ENCODE results near the gene ARID4B. TPM values are rescaled to one million over a fixed set of nuclear protein-coding genes. Genes with fewer than 3 reads are reported as not detected.

Gene ARID4B
- total RNA-seq, 3 donors from 2014 or later, result 26.9 to 41.5 (median 36.4) TPM

GRCh38 chr1:235342471-235342870, 14.5 kb upstream of the ARID4B start:
- Mint-ChIP-seq H3K27me3 (ENCODE audit: low read depth) (no peaks in the 10 kb centered on the region), H3K4me1 (ENCODE audit: low read depth) (peaks cover 13% of the 10 kb centered on the region), H3K36me3 (ENCODE audit: insufficient read depth) (peaks cover 22% of the 10 kb centered on the region), H3K4me3 (no peak overlapping the region), H3K9me3 (no peaks in the 10 kb centered on the region)
- DNase-seq (no peak), ATAC-seq (no peak)

- Mint-ChIP-seq H3K4me1 (ENCODE audit: low read depth) (peaks cover 16% of the 10 kb centered on the region), H3K36me3 (ENCODE audit: insufficient read depth) (peaks cover 22% of the 10 kb centered on the region), H3K4me3 (no peak overlapping the region), H3K27me3 (ENCODE audit: low read depth) (no peaks in the 10 kb centered on the region), H3K9me3 (no peaks in the 10 kb centered on the region)
- no peak for DNase-seq
- no peak for ATAC-seq
Measured at GRCh38 chr1:235342039-235342438, 14.1 kb upstream of the ARID4B start.

GRCh38 chr1:235341334-235341733, 13.4 kb upstream of the ARID4B start:
- Mint-ChIP-seq H3K27me3 (ENCODE audit: low read depth) (no peaks in the 10 kb centered on the region), H3K36me3 (ENCODE audit: insufficient read depth) (peaks cover 23% of the 10 kb centered on the region), H3K9me3 (no peaks in the 10 kb centered on the region), H3K4me3 (no peak overlapping the region), H3K4me1 (ENCODE audit: low read depth) (peaks cover 21% of the 10 kb centered on the region)
- ATAC-seq (no peak), DNase-seq (no peak)

GRCh38 chr1:235339746-235340145, 11.8 kb upstream of the ARID4B start:
- Mint-ChIP-seq H3K36me3 (ENCODE audit: insufficient read depth) (peaks cover 17% of the 10 kb centered on the region), H3K4me3 (no peak overlapping the region), H3K9me3 (no peaks in the 10 kb centered on the region), H3K4me1 (ENCODE audit: low read depth) (peaks cover 26% of the 10 kb centered on the region), H3K27me3 (ENCODE audit: low read depth) (no peaks in the 10 kb centered on the region)
- DNase-seq, result no peak
- ATAC-seq, result no peak

- H3K9me3 Mint-ChIP-seq, result no peaks in the 10 kb centered on the region
- H3K36me3 Mint-ChIP-seq (ENCODE audit: insufficient read depth), result peaks cover 13% of the 10 kb centered on the region
- peak overlapping the region; percentile 48 for H3K4me3 Mint-ChIP-seq
- DNase-seq, result no peak
- peak; percentile 85 to 87 for ATAC-seq
- no peaks in the 10 kb centered on the region for H3K27me3 Mint-ChIP-seq (ENCODE audit: low read depth)
- H3K4me1 Mint-ChIP-seq (ENCODE audit: low read depth), result peaks cover 22% of the 10 kb centered on the region
Measured at GRCh38 chr1:235336903-235337302, 8.9 kb upstream of the ARID4B start.

GRCh38 chr1:235331401-235331800, 3.4 kb upstream of the ARID4B start:
- Mint-ChIP-seq H3K27me3 (ENCODE audit: low read depth) (no peaks in the 10 kb centered on the region), H3K9me3 (no peaks in the 10 kb centered on the region), H3K4me3 (no peak overlapping the region), H3K36me3 (ENCODE audit: insufficient read depth) (peaks cover 12% of the 10 kb centered on the region), H3K4me1 (ENCODE audit: low read depth) (peaks cover 15% of the 10 kb centered on the region)
- DNase-seq (no peak), ATAC-seq (no peak)

GRCh38 chr1:235330918-235331285, 2.9 kb upstream of the ARID4B start:
- ATAC-seq, result no peak
- no peak overlapping the region for H3K4me3 Mint-ChIP-seq

GRCh38 chr1:235329139-235329902, 1.3 kb upstream of the ARID4B start:
- H3K4me1 Mint-ChIP-seq (ENCODE audit: low read depth), result peaks cover 23% of the 10 kb centered on the region
- ATAC-seq, result peak in 1 of 2 donors; percentile 16
- H3K4me3 Mint-ChIP-seq, result no peak overlapping the region
- H3K36me3 Mint-ChIP-seq (ENCODE audit: insufficient read depth), result peaks cover 18% of the 10 kb centered on the region
- H3K9me3 Mint-ChIP-seq, result no peaks in the 10 kb centered on the region
- no peaks in the 10 kb centered on the region for H3K27me3 Mint-ChIP-seq (ENCODE audit: low read depth)
- DNase-seq, result peak; percentile 37

More at GRCh38 chr1:235330918-235331285, 2.9 kb upstream of the ARID4B start:
- H3K9me3 Mint-ChIP-seq, result no peaks in the 10 kb centered on the region
- H3K36me3 Mint-ChIP-seq (ENCODE audit: insufficient read depth), result peaks cover 16% of the 10 kb centered on the region
- peaks cover 15% of the 10 kb centered on the region for H3K4me1 Mint-ChIP-seq (ENCODE audit: low read depth)
- no peak for DNase-seq
- no peaks in the 10 kb centered on the region for H3K27me3 Mint-ChIP-seq (ENCODE audit: low read depth)

- peaks cover 14% of the 10 kb centered on the region for H3K36me3 Mint-ChIP-seq (ENCODE audit: insufficient read depth)
- peaks cover 24% of the 10 kb centered on the region for H3K4me1 Mint-ChIP-seq (ENCODE audit: low read depth)
- no peaks in the 10 kb centered on the region for H3K9me3 Mint-ChIP-seq
- ATAC-seq (peak; percentile 80 to 81), DNase-seq (peak; percentile 98)
- no peak within 1 kb of the TSS for H3K4me3 Mint-ChIP-seq
- H3K27me3 Mint-ChIP-seq (ENCODE audit: low read depth), result no peaks in the 10 kb centered on the region
Measured at GRCh38 chr1:235328271-235329138, 526 bp upstream of the ARID4B start, which contains the start of gene GGPS1. GGPS1 (plus strand) TSS chr1:235328570; CDS start chr1:235335265, 6,695 bp downstream.

GRCh38 chr1:235326719-235327558, 1.0 kb downstream of the ARID4B start:
- ATAC-seq (peak; percentile 16 to 21), DNase-seq (peak; percentile 53)
- no peaks in the 10 kb centered on the region for H3K27me3 Mint-ChIP-seq (ENCODE audit: low read depth)
- H3K9me3 Mint-ChIP-seq, result no peaks in the 10 kb centered on the region
- peaks cover 34% of the 10 kb centered on the region for H3K4me1 Mint-ChIP-seq (ENCODE audit: low read depth)
- peaks cover 22% of the 10 kb centered on the region for H3K36me3 Mint-ChIP-seq (ENCODE audit: insufficient read depth)
- peak overlapping the region; percentile 100 for H3K4me3 Mint-ChIP-seq

- ATAC-seq (no peak), DNase-seq (no peak)
- H3K4me1 Mint-ChIP-seq (ENCODE audit: low read depth), result peaks cover 45% of the 10 kb centered on the region
- H3K9me3 Mint-ChIP-seq, result no peaks in the 10 kb centered on the region
- peak overlapping the region; percentile 100 for H3K4me3 Mint-ChIP-seq
- H3K27me3 Mint-ChIP-seq (ENCODE audit: low read depth), result no peaks in the 10 kb centered on the region
- H3K36me3 Mint-ChIP-seq (ENCODE audit: insufficient read depth), result peaks cover 27% of the 10 kb centered on the region
Measured at GRCh38 chr1:235325854-235326253, 2.1 kb downstream of the ARID4B start.

GRCh38 chr1:235325139-235325538, 2.8 kb downstream of the ARID4B start:
- Mint-ChIP-seq H3K9me3 (no peaks in the 10 kb centered on the region), H3K36me3 (ENCODE audit: insufficient read depth) (peaks cover 33% of the 10 kb centered on the region), H3K27me3 (ENCODE audit: low read depth) (no peaks in the 10 kb centered on the region), H3K4me1 (ENCODE audit: low read depth) (peaks cover 52% of the 10 kb centered on the region), H3K4me3 (peak overlapping the region; percentile 100)
- DNase-seq (no peak), ATAC-seq (no peak)

GRCh38 chr1:235324296-235324695, 3.7 kb downstream of the ARID4B start:
- ATAC-seq (no peak), DNase-seq (no peak)
- Mint-ChIP-seq H3K36me3 (ENCODE audit: insufficient read depth) (peaks cover 33% of the 10 kb centered on the region), H3K4me3 (peak overlapping the region; percentile 100), H3K9me3 (no peaks in the 10 kb centered on the region), H3K4me1 (ENCODE audit: low read depth) (peaks cover 56% of the 10 kb centered on the region), H3K27me3 (ENCODE audit: low read depth) (no peaks in the 10 kb centered on the region)

All from activated T-cell treated with anti-CD3 and anti-CD28 coated beads, Interleukin-2, amount 50 U/mL, for 4 hours (primary cell).